Neutrophil (primary cell): Measurements from ENCODE around the gene LRP2.

Source experiments
- H3K27ac ChIP-seq: fragments of 200-600 bp; sonication (generic); 2 replicates; pipeline ENCODE4 v1.5.1; 2016; ENCODE audit warnings: mild to moderate bottlenecking, moderate library complexity
- H3K27me3 ChIP-seq: fragments of 200-600 bp; sonication (generic); 2 replicates; pipeline ENCODE4 v1.6.0; 2016; ENCODE audit warnings: mild to moderate bottlenecking
- H3K36me3 ChIP-seq: fragments of 200-600 bp; sonication (generic); 2 replicates; pipeline ENCODE4 v1.5.1; 2017
- H3K4me1 ChIP-seq, 2 experiments: fragments of 200-600 bp in 1 of 2; sonication (generic) in 1 of 2; 1 replicate in 1 of 2; 2 replicates in 1 of 2; pipeline versions ENCODE4 v1.5.1 to v1.6.1; 2013 to 2016; ENCODE audit warnings: low read depth in 1 of 2, low read length in 1 of 2, mild to moderate bottlenecking in 1 of 2, moderate library complexity in 1 of 2; ENCODE audit not compliant: control insufficient read depth in 1 of 2, insufficient read depth in 1 of 2
- H3K4me3 ChIP-seq, 2 experiments: fragments of 200-600 bp in 1 of 2; sonication (generic) in 1 of 2; 1 replicate in 1 of 2; 2 replicates in 1 of 2; pipeline ENCODE4 v1.5.1; 2013 to 2016; ENCODE audit warnings: low read depth in 1 of 2, low read length in 1 of 2, mild to moderate bottlenecking in 1 of 2, moderate library complexity in 1 of 2
- H3K9me3 ChIP-seq: fragments of 200-600 bp; sonication (generic); 2 replicates; pipeline ENCODE4 v1.5.1; 2016
- CTCF ChIP-seq: fragments of 200-600 bp; sonication (generic); IDR thresholded peaks from 2 replicates; pipeline ENCODE4 v1.5.1; 2016; ENCODE audit warnings: antibody characterized with exemption

LRP2 gene

GRCh38 chr2:169091761-169092519 lies 270.4 kb downstream of the LRP2 start:
- Histone ChIP-seq H3K27me3 (no peaks in the 10 kb centered on the region), H3K4me3 (peak overlapping the region in 1 of 2 experiments; percentile 50), H3K9me3 (no peaks in the 10 kb centered on the region), H3K27ac (peak overlapping the region; percentile 59), H3K36me3 (no peaks in the 10 kb centered on the region), H3K4me1 (peaks cover 100% of the 10 kb centered on the region in 2 experiments)
- no peak for TF ChIP-seq CTCF

GRCh38 chr2:169091256-169091655 lies 271.1 kb downstream of the LRP2 start:
- peaks cover 100% of the 10 kb centered on the region in 2 experiments for H3K4me1 ChIP-seq
- peak overlapping the region in 1 of 2 experiments; percentile 50 for H3K4me3 ChIP-seq
- H3K27ac ChIP-seq = peak overlapping the region; percentile 59
- no peaks in the 10 kb centered on the region for H3K36me3 ChIP-seq
- TF ChIP-seq CTCF = no peak
- no peaks in the 10 kb centered on the region for H3K9me3 ChIP-seq
- no peaks in the 10 kb centered on the region for H3K27me3 ChIP-seq

GRCh38 chr2:169090133-169090820 lies 272.1 kb downstream of the LRP2 start:
- Histone ChIP-seq H3K27me3 (no peaks in the 10 kb centered on the region), H3K4me1 (peaks cover 100% of the 10 kb centered on the region in 2 experiments), H3K36me3 (no peaks in the 10 kb centered on the region), H3K4me3 (peak overlapping the region; percentile 22 to 50), H3K9me3 (no peaks in the 10 kb centered on the region), H3K27ac (peak overlapping the region; percentile 59)
- no peak for TF ChIP-seq CTCF

GRCh38 chr2:169089182-169089581 lies 273.2 kb downstream of the LRP2 start:
- Histone ChIP-seq H3K27ac (peak overlapping the region; percentile 59), H3K4me3 (peak overlapping the region; percentile 22 to 50), H3K36me3 (no peaks in the 10 kb centered on the region), H3K4me1 (peaks cover 100% of the 10 kb centered on the region in 2 experiments), H3K9me3 (no peaks in the 10 kb centered on the region), H3K27me3 (no peaks in the 10 kb centered on the region)
- no peak for TF ChIP-seq CTCF

- H3K27me3 ChIP-seq = no peaks in the 10 kb centered on the region
- H3K27ac ChIP-seq = peak overlapping the region; percentile 59
- peaks cover 100% of the 10 kb centered on the region in 2 experiments for H3K4me1 ChIP-seq
- H3K9me3 ChIP-seq = no peaks in the 10 kb centered on the region
- H3K36me3 ChIP-seq = no peaks in the 10 kb centered on the region
- peak overlapping the region; percentile 9 to 16 for H3K4me3 ChIP-seq
- TF ChIP-seq CTCF = no peak
Measured at GRCh38 chr2:169087757-169088379, 274.5 kb downstream of the LRP2 start.
